ENCODE data around the gene ACOXL.

Gene ACOXL

GRCh38 chr2:111030260-111030891, 298.0 kb downstream of the ACOXL start:
- Histone ChIP-seq H4K20me1 (ENCODE audit: control insufficient read depth, insufficient read depth, low read depth, low read length) (no peaks in the 10 kb centered on the region), H3K4me3 (ENCODE audit: low read length) (no peak overlapping the region), H3K4me2 (ENCODE audit: low read length) (no peak overlapping the region), H3K9me3 (ENCODE audit: control insufficient read depth, insufficient read depth, low read length) (no peaks in the 10 kb centered on the region), H3K27me3 (ENCODE audit: control insufficient read depth, low read length) (no peaks in the 10 kb centered on the region), H3K27ac (ENCODE audit: low read depth, low read length) (no peak overlapping the region), H3K36me3 (ENCODE audit: control insufficient read depth, low read length) (no peaks in the 10 kb centered on the region), H3K4me1 (ENCODE audit: control insufficient read depth, low read length) (peaks cover 24% of the 10 kb centered on the region), H3K9me2 (replicated peaks; ENCODE audit: control insufficient read depth, low read length) (no peaks in the 10 kb centered on the region), H3F3A (ENCODE audit: control insufficient read depth, insufficient read depth) (no peaks in the 10 kb centered on the region), H3K79me2 (ENCODE audit: control insufficient read depth, low read length) (no peaks in the 10 kb centered on the region)
- TF ChIP-seq EZH2phosphoT487 (IDR thresholded peaks at IDR 0.05; ENCODE audit: borderline replicate concordance, low read length) (no peak), CTCF (IDR thresholded peaks at IDR 0.05; ENCODE audit: low read depth, low read length, poor library complexity, severe bottlenecking) (no peak)

- no peaks in the 10 kb centered on the region for H3K27me3 ChIP-seq (ENCODE audit: control insufficient read depth, low read length)
- H3K79me2 ChIP-seq (ENCODE audit: control insufficient read depth, low read length): no peaks in the 10 kb centered on the region
- H3K36me3 ChIP-seq (ENCODE audit: control insufficient read depth, low read length): no peaks in the 10 kb centered on the region
- H3K4me1 ChIP-seq (ENCODE audit: control insufficient read depth, low read length): peaks cover 30% of the 10 kb centered on the region
- no peak overlapping the region for H3K27ac ChIP-seq (ENCODE audit: low read depth, low read length)
- H3K4me2 ChIP-seq (ENCODE audit: low read length): no peak overlapping the region
- no peaks in the 10 kb centered on the region for H3K9me2 ChIP-seq (replicated peaks; ENCODE audit: control insufficient read depth, low read length)
- H3F3A ChIP-seq (ENCODE audit: control insufficient read depth, insufficient read depth): no peaks in the 10 kb centered on the region
- no peaks in the 10 kb centered on the region for H3K9me3 ChIP-seq (ENCODE audit: control insufficient read depth, insufficient read depth, low read length)
- H4K20me1 ChIP-seq (ENCODE audit: control insufficient read depth, insufficient read depth, low read depth, low read length): no peaks in the 10 kb centered on the region
- TF ChIP-seq CTCF (IDR thresholded peaks at IDR 0.05; ENCODE audit: low read depth, low read length, poor library complexity, severe bottlenecking) (no peak), EZH2phosphoT487 (IDR thresholded peaks at IDR 0.05; ENCODE audit: borderline replicate concordance, low read length) (no peak)
- no peak overlapping the region for H3K4me3 ChIP-seq (ENCODE audit: low read length)
These were observed 298.6 kb downstream of the ACOXL start for GRCh38 chr2:111030945-111031344.

GRCh38 chr2:111031546-111032478, 299.4 kb downstream of the ACOXL start:
- Histone ChIP-seq H3K27ac (ENCODE audit: low read depth, low read length) (no peak overlapping the region), H3K9me3 (ENCODE audit: control insufficient read depth, insufficient read depth, low read length) (no peaks in the 10 kb centered on the region), H4K20me1 (ENCODE audit: control insufficient read depth, insufficient read depth, low read depth, low read length) (no peaks in the 10 kb centered on the region), H3K4me3 (ENCODE audit: low read length) (no peak overlapping the region), H3K4me2 (ENCODE audit: low read length) (no peak overlapping the region), H3K9me2 (replicated peaks; ENCODE audit: control insufficient read depth, low read length) (no peaks in the 10 kb centered on the region), H3K79me2 (ENCODE audit: control insufficient read depth, low read length) (no peaks in the 10 kb centered on the region), H3K36me3 (ENCODE audit: control insufficient read depth, low read length) (no peaks in the 10 kb centered on the region), H3K4me1 (ENCODE audit: control insufficient read depth, low read length) (peaks cover 39% of the 10 kb centered on the region), H3F3A (ENCODE audit: control insufficient read depth, insufficient read depth) (no peaks in the 10 kb centered on the region), H3K27me3 (ENCODE audit: control insufficient read depth, low read length) (no peaks in the 10 kb centered on the region)
- TF ChIP-seq EZH2phosphoT487 (IDR thresholded peaks at IDR 0.05; ENCODE audit: borderline replicate concordance, low read length): no peak
- TF ChIP-seq CTCF (IDR thresholded peaks at IDR 0.05; ENCODE audit: low read depth, low read length, poor library complexity, severe bottlenecking): no peak
